H1 (cell line): ENCODE results near the gene MYMX. TPM values are rescaled to one million over a fixed set of nuclear protein-coding genes. Genes with fewer than 3 reads are reported as not detected.

Source experiments
- CTCF ChIA-PET: fragments of 300-600 bp; sonication (Branson Sonifier 250); formaldehyde crosslinking; loops from one replicate; lab custom pipeline; 2021; ENCODE audit not compliant: partially characterized antibody; lab: Charles Lee
- POLR2A ChIA-PET: fragments of 300-600 bp; sonication (Branson Sonifier 250); formaldehyde crosslinking; loops from one replicate; lab custom pipeline; 2021; ENCODE audit warnings: inconsistent platforms; ENCODE audit not compliant: partially characterized antibody; lab: Charles Lee
- DNase-seq, 2 experiments: peaks; one replicate each; pipeline versions ENCODE4 v3.0.0 to v3.0.0-alpha.2; 2010 to 2022; ENCODE audit warnings: low spot score in 2 of 2, low read depth in 1 of 2, mixed read lengths in 1 of 2
- FAIRE-seq: peaks from 2 replicates; lab custom pipeline; 2011; peaks lifted over from hg19 to GRCh38; lab: Jason Lieb, UNC
- H2AFZ ChIP-seq: 2 replicates; pipeline ENCODE4 v1.8.1; 2012; ENCODE audit warnings: low read length, inconsistent platforms
- H2AK5ac ChIP-seq: 2 replicates; pipeline ENCODE4 v1.6.1; 2013; ENCODE audit warnings: low read depth, low read length
- H2BK120ac ChIP-seq: replicated peaks from 2 replicates; pipeline ENCODE3; 2013; ENCODE audit warnings: low read depth, low read length, inconsistent platforms
- H2BK12ac ChIP-seq: 2 replicates; pipeline ENCODE4 v1.6.1; 2013; ENCODE audit warnings: low read depth, low read length
- H2BK15ac ChIP-seq: 2 replicates; pipeline ENCODE4 v1.6.1; 2013; ENCODE audit warnings: low read length
- H2BK20ac ChIP-seq: 2 replicates; pipeline ENCODE4 v1.6.1; 2013; ENCODE audit warnings: low read length
- H2BK5ac ChIP-seq: 2 replicates; pipeline ENCODE4 v1.6.1; 2013; ENCODE audit warnings: low read depth, low read length
- H3K14ac ChIP-seq: 2 replicates; pipeline ENCODE4 v1.6.1; 2013; ENCODE audit warnings: inconsistent platforms; ENCODE audit not compliant: insufficient read length
- H3K18ac ChIP-seq: 2 replicates; pipeline ENCODE4 v1.6.1; 2013; ENCODE audit warnings: low read length; ENCODE audit errors: extremely low read depth
- H3K23ac ChIP-seq: 2 replicates; pipeline ENCODE4 v1.6.1; 2013; ENCODE audit warnings: inconsistent platforms; ENCODE audit not compliant: insufficient read length
- H3K23me2 ChIP-seq: 2 replicates; pipeline ENCODE4 v1.6.1; 2013; ENCODE audit warnings: low read depth, low read length
- H3K27ac ChIP-seq: 2 replicates; pipeline ENCODE4 v1.6.1; 2011; ENCODE audit warnings: low read depth, low read length, inconsistent platforms
- H3K27me3 ChIP-seq, 4 experiments: replicated peaks in 1 of 4; 1 replicate in 1 of 4; 2 replicates in 3 of 4; pipeline versions ENCODE4 v1.6.1 to v1.8.1; 2011 to 2013; ENCODE audit warnings: low read length in 3 of 4, mild to moderate bottlenecking in 3 of 4, inconsistent platforms in 2 of 4, mixed read lengths in 2 of 4, moderate library complexity in 1 of 4; ENCODE audit not compliant: control insufficient read depth in 3 of 4, insufficient read depth in 3 of 4; ENCODE audit errors: extremely low read depth in 1 of 4
- H3K36me3 ChIP-seq, 4 experiments: 2 replicates each; pipeline versions ENCODE4 v1.6.1 to v1.8.1; 2011 to 2013; ENCODE audit warnings: mild to moderate bottlenecking in 4 of 4, low read length in 3 of 4, moderate library complexity in 2 of 4, control low read depth in 1 of 4, inconsistent platforms in 1 of 4; ENCODE audit not compliant: insufficient read depth in 4 of 4, control insufficient read depth in 2 of 4
- H3K4ac ChIP-seq: replicated peaks from 2 replicates; pipeline ENCODE3; 2013; ENCODE audit warnings: low read length, low read depth, mixed read lengths, inconsistent platforms; ENCODE audit not compliant: insufficient read length
- H3K4me1 ChIP-seq, 4 experiments: replicated peaks in 1 of 4; 1 replicate in 1 of 4; 2 replicates in 3 of 4; pipeline versions ENCODE4 v1.6.1 to v1.8.1; 2011 to 2013; ENCODE audit warnings: low read length in 3 of 4, inconsistent platforms in 2 of 4, mixed read lengths in 1 of 4; ENCODE audit not compliant: insufficient read depth in 4 of 4, control insufficient read depth in 3 of 4
- H3K4me2 ChIP-seq, 2 experiments: 2 replicates each; pipeline versions ENCODE4 v1.6.1 to v1.8.1; 2011 to 2013; ENCODE audit warnings: low read depth in 2 of 2, low read length in 2 of 2, control low read depth in 1 of 2, inconsistent platforms in 1 of 2, mild to moderate bottlenecking in 1 of 2; ENCODE audit not compliant: insufficient read depth in 1 of 2
- H3K4me3 ChIP-seq, 4 experiments: fragments of 200-600, 300-600 bp in 1 of 4; sonication (generic), shearing (Covaris generic), sonication (Bioruptor Twin) in 1 of 4; 2 replicates each; pipeline versions ENCODE4 v1.5.1 to v1.8.1; 2011 to 2016; ENCODE audit warnings: low read length in 4 of 4, low read depth in 3 of 4, control low read depth in 2 of 4, inconsistent platforms in 2 of 4, mild to moderate bottlenecking in 2 of 4, mixed read lengths in 1 of 4, moderate library complexity in 1 of 4; ENCODE audit not compliant: insufficient read depth in 2 of 4; ENCODE audit errors: extremely low read depth in 1 of 4
- H3K56ac ChIP-seq: replicated peaks from 2 replicates; pipeline ENCODE3; 2013; ENCODE audit warnings: low read depth, mild to moderate bottlenecking, mixed read lengths, low read length, inconsistent platforms; ENCODE audit not compliant: insufficient read length
- H3K79me1 ChIP-seq: 2 replicates; pipeline ENCODE4 v1.6.1; 2013; ENCODE audit warnings: low read depth, low read length, control low read depth
- H3K79me2 ChIP-seq, 2 experiments: 2 replicates each; pipeline versions ENCODE4 v1.6.1 to v1.8.1; 2012 to 2013; ENCODE audit warnings: low read length in 2 of 2, mild to moderate bottlenecking in 2 of 2, inconsistent platforms in 1 of 2; ENCODE audit not compliant: insufficient read depth in 2 of 2, control insufficient read depth in 1 of 2
- H3K9ac ChIP-seq, 4 experiments: replicated peaks in 1 of 4; 1 replicate in 1 of 4; 2 replicates in 3 of 4; pipeline versions ENCODE4 v1.6.1 to v1.8.1; 2011 to 2013; ENCODE audit warnings: low read depth in 3 of 4, low read length in 3 of 4, control low read depth in 2 of 4, mild to moderate bottlenecking in 2 of 4, moderate library complexity in 2 of 4, inconsistent platforms in 1 of 4; ENCODE audit errors: extremely low read depth in 1 of 4
- H3K9me3 ChIP-seq, 2 experiments: 2 replicates each; pipeline versions ENCODE4 v1.6.1 to v1.8.1; 2012 to 2013; ENCODE audit warnings: mild to moderate bottlenecking in 2 of 2, moderate library complexity in 2 of 2, control low read depth in 1 of 2, inconsistent platforms in 1 of 2, low read depth in 1 of 2, low read length in 1 of 2, mixed read lengths in 1 of 2; ENCODE audit not compliant: insufficient read depth in 2 of 2
- H4K20me1 ChIP-seq, 2 experiments: replicated peaks in 1 of 2; 2 replicates each; pipeline versions ENCODE3 to v1.8.1; 2011 to 2013; ENCODE audit warnings: inconsistent platforms in 2 of 2, low read length in 2 of 2, mild to moderate bottlenecking in 1 of 2; ENCODE audit not compliant: insufficient read depth in 2 of 2, control insufficient read depth in 1 of 2
- H4K5ac ChIP-seq: 2 replicates; pipeline ENCODE4 v1.6.1; 2013; ENCODE audit warnings: low read length, low read depth, mixed read lengths, inconsistent platforms; ENCODE audit not compliant: insufficient read length
- H4K8ac ChIP-seq: 2 replicates; pipeline ENCODE4 v1.8.0; 2013; ENCODE audit warnings: mild to moderate bottlenecking, moderate library complexity, low read length, inconsistent platforms; ENCODE audit not compliant: insufficient read depth; ENCODE audit errors: extremely low read depth
- H4K91ac ChIP-seq: replicated peaks from 2 replicates; pipeline ENCODE3; 2013; ENCODE audit warnings: low read length, mixed read lengths, inconsistent platforms; ENCODE audit not compliant: insufficient read length
- WGBS, 2 experiments: shearing (Covaris generic) in 1 of 2; methylation state at CpG; one replicate each; pipeline versions ENCODE4 v1.1.6 to v1.1.7; 2013 to 2015; ENCODE audit warnings: low lambda C conversion rate in 2 of 2, mixed read lengths in 2 of 2, inconsistent platforms in 1 of 2, low coverage in 1 of 2, missing lambda C conversion rate in 1 of 2; ENCODE audit not compliant: insufficient replicate concordance in 2 of 2, insufficient coverage in 1 of 2, insufficient read length in 1 of 2; ENCODE audit errors: extremely low coverage in 1 of 2, missing lambda C conversion rate in 1 of 2; 5-methylcytosine and 5-hydroxymethylcytosine counted together
- polyA plus RNA-seq, 7 experiments: library from polyadenylated mRNA; depleted of rRNA in 3 of 7; stranded (reverse) in 5 of 7; unstranded in 2 of 7; fragments of >200 nt in 5 of 7; fragments of 200-250 nt in 2 of 7; gene quantifications; 1 replicate in 5 of 7; 2 replicates in 1 of 7; 4 replicates in 1 of 7; pipeline versions ENCODE4 v1.2.1 to v1.2.3, GENCODE V29; 2011 to 2013; ENCODE audit warnings: missing spikeins in 2 of 7, mixed read lengths in 2 of 7
- total RNA-seq: library from RNA; stranded (reverse); fragmentation: NEBNext Ultra II Directional; extraction: Animal tissue kit (Norgen Biotek cat#: 25700); gene quantifications from 2 replicates; pipeline ENCODE4 v1.2.1, GENCODE V29; 2021

The MYMX gene
- total and polyA plus RNA-seq, 2 of the 8 experiments (the other 6 are each of a cell fraction or from before 2014, with no cell fraction given): 4.7 to 6.9 TPM

DNA sequence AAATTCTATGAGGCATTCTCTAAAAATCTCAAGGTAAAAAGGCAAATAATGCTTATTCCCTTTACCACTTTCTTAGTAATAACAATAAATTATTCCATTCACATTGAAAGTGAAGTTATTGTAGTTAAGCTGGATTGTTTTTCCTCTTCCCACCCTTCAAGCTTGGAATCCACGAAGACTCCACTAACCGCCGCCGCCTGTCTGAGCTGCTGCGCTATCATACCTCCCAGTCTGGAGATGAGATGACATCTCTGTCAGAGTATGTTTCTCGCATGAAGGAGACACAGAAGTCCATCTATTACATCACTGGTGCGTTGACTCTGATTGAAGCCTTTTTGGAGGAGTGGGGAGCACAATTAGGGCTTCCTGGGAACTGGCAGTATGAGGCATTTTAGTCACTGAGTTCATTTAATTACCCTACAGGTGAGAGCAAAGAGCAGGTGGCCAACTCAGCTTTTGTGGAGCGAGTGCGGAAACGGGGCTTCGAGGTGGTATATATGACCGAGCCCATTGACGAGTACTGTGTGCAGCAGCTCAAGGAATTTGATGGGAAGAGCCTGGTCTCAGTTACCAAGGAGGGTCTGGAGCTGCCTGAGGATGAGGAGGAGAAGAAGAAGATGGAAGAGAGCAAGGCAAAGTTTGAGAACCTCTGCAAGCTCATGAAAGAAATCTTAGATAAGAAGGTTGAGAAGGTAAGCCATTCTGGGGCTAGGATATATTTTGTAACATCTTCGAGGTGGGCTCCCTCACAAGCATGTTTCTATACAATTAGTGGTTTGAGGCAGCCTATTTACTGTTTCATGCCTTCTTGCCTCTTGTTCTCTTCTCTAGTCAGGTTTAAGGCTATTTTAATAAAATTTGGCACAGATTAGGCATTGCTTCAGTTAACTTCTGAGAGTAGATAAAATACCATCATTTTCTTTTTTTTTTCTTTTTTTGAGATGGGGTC is 35.1 kb downstream of the MYMX start:
- FAIRE-seq: no peak

More for the DNA sequence above, 35.1 kb downstream of the MYMX start:
- H4K91ac ChIP-seq: no peak overlapping the region
- no peak overlapping the region for H2AFZ ChIP-seq
- H3K4me3 ChIP-seq: no peak overlapping the region
- no peaks in the 10 kb centered on the region for H3K27me3 ChIP-seq
- H3K36me3 ChIP-seq: peaks cover 54 to 80% (median 68%) of the 10 kb centered on the region in 4 experiments
- no peak overlapping the region for H2BK15ac ChIP-seq
- no peak overlapping the region for H4K5ac ChIP-seq
- H3K79me2 ChIP-seq: peaks cover 27 to 66% of the 10 kb centered on the region in 2 experiments
- no peak overlapping the region for H3K4ac ChIP-seq
- H3K14ac ChIP-seq: no peak overlapping the region
- H3K18ac ChIP-seq: no peak overlapping the region
- peaks cover 37 to 46% of the 10 kb centered on the region in 2 experiments for H4K20me1 ChIP-seq
- CTCF ChIA-PET: interaction anchor here (0.6 to 2.4 kb wide), 10 partner anchors 9 to 157 kb away, joined by 3 to 19 read pairs (median 5); no protein-coding TSS in a partner anchor
- H2BK12ac ChIP-seq: no peak overlapping the region
- H2BK120ac ChIP-seq: no peak overlapping the region
- POLR2A ChIA-PET: interaction anchor here (0.7 to 15.1 kb wide), 26 partner anchors 11 to 1129 kb away, joined by 3 to 581 read pairs (median 4); partner anchors contain the start of genes HSP90AB1, MRPL14, NFKBIE and SLC29A1
- WGBS, 2 experiments: 97% methylated on average over 14 of the region's 14 CpGs; no CpG with 5 or more reads in 1 of the 2 experiments
- H3K4me2 ChIP-seq: 0 out of 4 replicates have a peak overlapping the region, but pooled peaks of 1 of the 2 experiments have one; percentile 9
- H3K56ac ChIP-seq: no peak overlapping the region
- no peaks in the 10 kb centered on the region; the same call in 1 of the 2 replicates for H3K79me1 ChIP-seq
- no peaks in the 10 kb centered on the region for H3K9me3 ChIP-seq
- no peak overlapping the region for H4K8ac ChIP-seq
- no peak overlapping the region for H3K23ac ChIP-seq
- no peak overlapping the region for H2BK20ac ChIP-seq
- no peak overlapping the region for H2AK5ac ChIP-seq
- no peak for DNase-seq
- peaks cover 13% of the 10 kb centered on the region for H3K23me2 ChIP-seq
- no peak overlapping the region for H3K27ac ChIP-seq
- no peak overlapping the region for H2BK5ac ChIP-seq
- no peak overlapping the region; a peak in 1 of 7 replicates for H3K9ac ChIP-seq
- peaks cover 7 to 17% (median 8%) of the 10 kb centered on the region in 4 experiments; a peak in 6 of 7 replicates for H3K4me1 ChIP-seq
